HCT116 (cell line): ENCODE results near the gene TMEM109. TPM values are rescaled to one million over a fixed set of nuclear protein-coding genes. Genes with fewer than 3 reads are reported as not detected.

Experiments used
- ATAC-seq: fragments of 200-7000 bp; cut with Tn5 transposase; 2 replicates; pipeline ENCODE4 v1.9.1; 2020; ENCODE audit warnings: mild to moderate bottlenecking, moderate library complexity
- BruUV-seq: library from RNA; stranded (reverse); fragments of 400-500 nt; replicated peaks from 2 replicates; lab custom pipeline; 2021; lab: Mats Ljungman, UMichigan
- CTCF ChIA-PET: fragments of 300-600 bp; sonication (Branson Sonifier 250); formaldehyde crosslinking; loops from one replicate; lab custom pipeline; 2021; ENCODE audit warnings: antibody characterized with exemption; lab: Charles Lee
- POLR2A ChIA-PET: fragments of 300-600, 350-600 bp; sonication (Branson Sonifier 250); formaldehyde crosslinking; loops from one replicate; lab custom pipeline; 2021; ENCODE audit warnings: antibody characterized with exemption; lab: Charles Lee
- RAD21 ChIA-PET, 2 experiments: fragments of 300-600 bp; sonication (Branson Sonifier 250); formaldehyde crosslinking; loops; one replicate each; lab custom pipeline; 2023; ENCODE audit warnings: low total read pairs in 2 of 2; ENCODE audit not compliant: uncharacterized antibody in 2 of 2, unreplicated experiment in 2 of 2, low non-redundant PET in 1 of 2; lab: Charles Lee
- DNase-seq: peaks from one replicate; pipeline ENCODE4 v3.0.0-alpha.2; 2010; ENCODE audit warnings: low read depth, low spot score
- H2AFZ ChIP-seq: fragments of 200-600 bp; shearing (Covaris generic), sonication (generic); 2 replicates; pipeline ENCODE4 v1.6.1; 2017; ENCODE audit warnings: low read depth, mixed run types, mixed read lengths, antibody characterized with exemption, low read length; ENCODE audit not compliant: poor library complexity, severe bottlenecking
- H3K27ac ChIP-seq: 2 replicates; pipeline ENCODE4 v1.5.1; 2012; ENCODE audit warnings: low read depth, low read length
- H3K27me3 ChIP-seq: fragments of 200-600 bp; sonication (generic); 2 replicates; pipeline ENCODE4 v1.6.1; 2016; ENCODE audit warnings: mixed run types, low read length, mixed read lengths; ENCODE audit not compliant: insufficient read depth
- H3K36me3 ChIP-seq, 2 experiments: fragments of 200-500 bp in 1 of 2; fragments of 200-600 bp in 1 of 2; sonication (Bioruptor generic) in 1 of 2; sonication (generic) in 1 of 2; 2 replicates each; pipeline versions ENCODE4 v1.5.1 to v1.6.1; 2014 to 2016; ENCODE audit warnings: low read length in 2 of 2, inconsistent platforms in 1 of 2, mixed read lengths in 1 of 2, mixed run types in 1 of 2; ENCODE audit not compliant: insufficient read depth in 2 of 2, control insufficient read depth in 1 of 2
- H3K4me1 ChIP-seq, 2 experiments: fragments of 200-600 bp in 1 of 2; sonication (generic) in 1 of 2; 2 replicates each; pipeline versions ENCODE4 v1.5.1 to v1.6.1; 2012 to 2017; ENCODE audit warnings: low read length in 2 of 2, inconsistent platforms in 1 of 2, mild to moderate bottlenecking in 1 of 2, mixed read lengths in 1 of 2, mixed run types in 1 of 2, moderate library complexity in 1 of 2; ENCODE audit not compliant: insufficient read depth in 2 of 2, control insufficient read depth in 1 of 2
- H3K4me2 ChIP-seq: fragments of 200-600 bp; sonication (generic); 2 replicates; pipeline ENCODE4 v1.6.1; 2017; ENCODE audit warnings: mixed run types, low read length, mixed read lengths
- H3K4me3 ChIP-seq, 2 experiments: fragments of 200-600 bp in 1 of 2; sonication (generic) in 1 of 2; replicated peaks in 1 of 2; 2 replicates each; pipeline ENCODE4 v1.5.1; 2011 to 2016; ENCODE audit warnings: low read length in 2 of 2, control low read depth in 1 of 2, low read depth in 1 of 2, mild to moderate bottlenecking in 1 of 2, mixed read lengths in 1 of 2, mixed run types in 1 of 2
- H3K79me2 ChIP-seq: fragments of 200-600 bp; sonication (generic); 2 replicates; pipeline ENCODE4 v1.6.1; 2017; ENCODE audit warnings: mild to moderate bottlenecking, mixed run types, low read length, moderate library complexity, mixed read lengths; ENCODE audit not compliant: insufficient read depth
- H3K9ac ChIP-seq: fragments of 200-600 bp; sonication (generic); 2 replicates; pipeline ENCODE4 v1.6.1; 2016; ENCODE audit warnings: low read length, mixed read lengths
- H3K9me2 ChIP-seq: fragments of 200-600 bp; sonication (generic), shearing (Covaris generic); 2 replicates; pipeline ENCODE4 v1.6.1; 2017; ENCODE audit warnings: mixed run types, mild to moderate bottlenecking, moderate library complexity; ENCODE audit not compliant: insufficient read depth
- H3K9me3 ChIP-seq, 2 experiments: fragments of 200-500 bp in 1 of 2; fragments of 200-600 bp in 1 of 2; sonication (Bioruptor generic) in 1 of 2; sonication (generic) in 1 of 2; 2 replicates each; pipeline ENCODE4 v1.6.1; 2014 to 2017; ENCODE audit warnings: low read length in 2 of 2, mixed read lengths in 2 of 2, inconsistent platforms in 1 of 2, low read depth in 1 of 2, mild to moderate bottlenecking in 1 of 2, mixed run types in 1 of 2, moderate library complexity in 1 of 2; ENCODE audit not compliant: control insufficient read depth in 1 of 2, insufficient read depth in 1 of 2
- H4K20me1 ChIP-seq: fragments of 200-600 bp; sonication (generic), shearing (Covaris generic); 2 replicates; pipeline ENCODE4 v1.6.1; 2017; ENCODE audit warnings: mixed run types, mild to moderate bottlenecking, moderate library complexity; ENCODE audit not compliant: insufficient read depth
- CBX3 ChIP-seq: IDR thresholded peaks from 2 replicates; pipeline ENCODE4 v1.6.1; 2012; ENCODE audit warnings: low read depth
- EZH2 ChIP-seq: fragments of 200-600 bp; sonication (generic); IDR thresholded peaks from 2 replicates; pipeline ENCODE4 v1.6.1; 2017; ENCODE audit warnings: antibody characterized with exemption, mixed run types
- EZH2phosphoT487 ChIP-seq: fragments of 200-600 bp; IDR thresholded peaks from 2 replicates; pipeline ENCODE4 v1.6.1; 2018; ENCODE audit warnings: antibody characterized with exemption, borderline replicate concordance
- YY1 ChIP-seq: IDR thresholded peaks from 2 replicates; pipeline ENCODE4 v1.6.1; 2011; ENCODE audit warnings: low read length, low read depth, moderate library complexity, mild to moderate bottlenecking; ENCODE audit not compliant: insufficient replicate concordance; ENCODE audit errors: extremely low read depth
- ZFX ChIP-seq: fragments of 450-650 bp; IDR thresholded peaks from 2 replicates; pipeline ENCODE4 v1.6.1; 2017
- ZNF274 ChIP-seq: fragments of 200-500 bp; sonication (Bioruptor generic); IDR thresholded peaks from 2 replicates; pipeline ENCODE4 v1.6.1; 2014; ENCODE audit warnings: mild to moderate bottlenecking, low read depth, low read length, inconsistent platforms
- intact Hi-C: fragments of 100-400 bp; cut with micrococcal nuclease; formaldehyde crosslinking; loops from 2 replicates; pipeline ENCODE4 v1.10.0; 2022
- total RNA-seq: library from RNA; stranded (reverse); gene quantifications from one replicate; pipeline ENCODE4 v1.2.1, GENCODE V29; 2021; ENCODE audit not compliant: unreplicated experiment
- TF ChIP-seq, protein P1 (sequence below): IDR thresholded peaks from 2 replicates; pipeline ENCODE4 v1.6.1; 2012

TMEM109 gene
- total RNA-seq, 1 experiment from 2014 or later, result 44.4 TPM

DNA sequence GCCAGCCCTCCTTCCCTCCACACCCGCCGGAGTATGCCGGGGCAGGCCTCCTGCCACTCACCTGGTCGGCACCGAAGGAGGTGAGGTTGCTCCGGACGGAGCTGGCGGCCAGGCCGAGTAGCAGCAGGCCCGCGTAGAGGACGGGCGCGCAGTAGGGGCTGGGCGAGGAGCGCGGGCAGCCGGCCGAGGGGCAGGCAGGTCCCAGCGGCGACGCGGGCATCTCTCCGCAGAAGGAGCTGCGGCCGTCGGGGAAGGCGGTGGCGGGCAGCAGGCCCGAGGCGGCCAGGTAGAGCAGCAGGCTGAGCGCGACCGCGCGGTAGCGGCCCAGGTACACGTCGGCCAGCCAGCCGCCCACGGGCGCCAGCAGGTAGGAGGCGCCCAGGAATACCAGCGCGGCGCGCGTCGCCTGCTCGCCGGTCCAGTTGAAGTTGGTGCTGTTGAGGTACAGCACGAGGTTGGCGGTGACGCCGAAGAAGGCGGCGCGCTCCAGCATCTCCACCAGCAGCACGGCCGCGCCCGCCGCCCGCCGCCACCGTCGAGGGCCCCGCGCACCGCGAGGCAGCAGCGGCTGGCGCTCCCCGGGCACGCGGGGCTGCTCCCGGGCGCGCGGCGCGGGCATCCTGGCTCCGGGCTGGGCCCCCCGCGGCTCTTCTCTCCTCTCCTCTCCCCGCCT lies 37.1 kb downstream of the TMEM109 start:
- no TSS peak for BruUV-seq

DNA sequence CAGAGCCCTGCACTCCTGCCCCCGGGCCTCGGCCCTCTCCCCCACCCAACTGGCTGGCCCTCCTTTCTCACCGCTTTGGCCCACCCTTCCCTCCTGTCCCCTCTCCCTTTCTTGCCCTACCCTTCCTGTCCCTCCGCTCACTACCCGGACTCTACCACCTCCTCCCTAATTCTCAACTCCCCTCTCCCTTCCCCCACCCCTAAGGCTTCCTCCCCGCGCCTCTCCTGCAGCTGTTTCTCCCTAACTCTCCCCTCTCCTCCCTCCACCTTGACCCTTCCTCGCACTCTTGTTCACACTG lies 37.6 kb downstream of the TMEM109 start:
- POLR2A ChIA-PET, result no interaction called here

More for the DNA sequence above, 37.1 kb downstream of the TMEM109 start:
- DNase-seq (no peak), ATAC-seq (no peak)
- intact Hi-C loops, result no loop called here
- TF ChIP-seq EZH2 (no peak), EZH2phosphoT487 (no peak), YY1 (no peak), CBX3 (no peak), ZFX (no peak)
- TF ChIP-seq, protein P1, sequence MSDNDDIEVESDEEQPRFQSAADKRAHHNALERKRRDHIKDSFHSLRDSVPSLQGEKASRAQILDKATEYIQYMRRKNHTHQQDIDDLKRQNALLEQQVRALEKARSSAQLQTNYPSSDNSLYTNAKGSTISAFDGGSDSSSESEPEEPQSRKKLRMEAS, result no peak
- Histone ChIP-seq H2AFZ (no peak overlapping the region), H3K4me1 (no peaks in the 10 kb centered on the region), H3K27me3 (no peaks in the 10 kb centered on the region), H4K20me1 (no peaks in the 10 kb centered on the region), H3K4me3 (no peak overlapping the region), H3K9me2 (no peaks in the 10 kb centered on the region), H3K27ac (no peak overlapping the region), H3K9ac (no peak overlapping the region), H3K4me2 (no peak overlapping the region), H3K36me3 (no peaks in the 10 kb centered on the region), H3K9me3 (no peaks in the 10 kb centered on the region), H3K79me2 (no peaks in the 10 kb centered on the region)
- ChIA-PET POLR2A (no interaction called here), CTCF (no interaction called here), RAD21 (no interaction called here)

More for the DNA sequence above, 37.6 kb downstream of the TMEM109 start:
- Histone ChIP-seq H2AFZ (no peak overlapping the region), H3K9ac (no peak overlapping the region), H3K4me3 (no peak overlapping the region), H3K9me3 (no peaks in the 10 kb centered on the region), H3K36me3 (no peaks in the 10 kb centered on the region), H3K27ac (no peak overlapping the region)
- intact Hi-C loops, result no loop called here
- RAD21 ChIA-PET, result no interaction called here
- DNase-seq, result no peak
- ATAC-seq, result no peak
- TF ChIP-seq ZNF274 (no peak), ZFX (no peak)
- TF ChIP-seq, all 23 proteins: peak for 0
- Histone ChIP-seq H3K79me2 (no peaks in the 10 kb centered on the region), H4K20me1 (no peaks in the 10 kb centered on the region), H3K4me1 (no peaks in the 10 kb centered on the region), H3K9me2 (no peaks in the 10 kb centered on the region), H3K27me3 (no peaks in the 10 kb centered on the region), H3K4me2 (no peak overlapping the region)
- no TSS peak for BruUV-seq
- CTCF ChIA-PET, result no interaction called here
